Inflammatory macrophage treated with lipopolysaccharide for 1 hour (primary cell): ENCODE measurements around the gene BCAS3.
"Not testable (repeated sequence)": the region's sequence is repeated elsewhere in the genome, so short reads cannot be mapped to it uniquely, and the experiment has no call there.

ENCODE experiments used
- DNase-seq, 2 donors: peaks; one replicate each; pipeline ENCODE4 v3.0.0-alpha.2; 2020 to 2022

Gene BCAS3

GRCh38 chr17:60677308-60678117, at the start of gene BCAS3:
TSS of gene BCAS3 (plus strand) at chr17:60677851.
- DNase-seq, result peak; percentile 97 to 99

- DNase-seq, result no peak
Observed at GRCh38 chr17:60628252-60628889, 49.3 kb upstream of the BCAS3 start.

DNA sequence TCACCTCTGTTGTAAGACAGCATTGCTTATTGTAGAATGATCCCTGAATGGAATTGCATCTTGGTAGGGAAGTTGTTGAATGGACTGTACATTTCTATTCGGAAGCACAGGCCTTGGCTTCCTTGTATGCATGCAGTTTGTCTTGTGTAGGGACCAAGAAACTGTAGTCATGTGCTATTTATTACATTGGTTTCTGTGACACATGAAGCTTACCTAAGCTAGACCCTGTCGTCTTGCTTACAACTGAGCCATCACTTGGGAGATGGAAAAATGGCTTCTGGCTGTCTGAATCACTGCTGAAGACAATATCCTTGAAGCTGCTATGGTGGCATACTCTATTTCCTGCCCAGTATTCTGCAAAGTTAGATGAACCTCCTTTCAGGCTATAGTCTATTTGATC, 48.5 kb upstream of the BCAS3 start:
- no peak for DNase-seq

GRCh38 chr17:60630352-60630751, 47.3 kb upstream of the BCAS3 start:
- DNase-seq, result no peak

DNA sequence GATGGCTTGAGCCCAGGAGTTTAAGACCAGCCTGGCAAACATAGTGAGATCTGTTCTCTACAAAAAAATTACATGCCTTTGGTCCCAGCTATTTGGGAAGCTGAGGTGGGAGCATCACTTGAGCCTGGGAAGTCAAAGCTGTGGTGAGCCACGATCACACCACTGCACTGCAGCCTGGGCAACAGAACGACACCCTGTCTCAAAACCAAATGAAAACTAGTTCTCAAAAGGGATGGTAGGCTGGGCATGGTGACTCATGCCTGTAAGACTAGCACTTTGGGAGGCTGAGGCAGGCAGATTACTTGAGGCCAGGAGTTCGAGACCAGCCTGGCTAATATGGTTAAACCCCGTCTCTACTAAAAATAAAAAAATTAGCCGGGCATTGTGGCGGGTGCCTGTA, 46.5 kb upstream of the BCAS3 start:
- no peak for DNase-seq

GRCh38 chr17:60637683-60638082, 40.0 kb upstream of the BCAS3 start:
- DNase-seq, result no peak

- no peak for DNase-seq
Observed at GRCh38 chr17:60639019-60639330, 38.7 kb upstream of the BCAS3 start.

- DNase-seq, result no peak
Observed at GRCh38 chr17:60640503-60640902, 37.1 kb upstream of the BCAS3 start.

- no peak for DNase-seq
Observed at GRCh38 chr17:60641126-60641525, 36.5 kb upstream of the BCAS3 start.

DNA sequence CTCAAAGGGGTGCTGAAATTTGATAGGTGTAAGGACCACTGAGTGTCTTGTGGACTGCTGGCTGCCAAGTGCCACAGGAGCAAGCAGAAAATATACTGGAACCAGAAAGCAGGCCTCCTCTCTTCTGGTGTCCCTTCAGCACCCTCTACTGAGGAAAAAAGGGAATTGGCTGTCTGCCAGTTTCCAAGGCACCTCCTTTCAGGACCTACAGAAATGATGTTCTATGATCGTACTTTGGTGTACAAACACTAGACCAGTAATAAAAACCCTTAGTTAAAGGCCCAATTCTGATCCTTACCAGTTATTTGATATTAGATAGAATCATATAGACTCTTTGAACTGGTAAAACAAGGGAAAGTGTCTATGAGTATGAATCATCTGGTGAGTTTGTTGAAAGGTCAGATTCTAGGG, 35.8 kb upstream of the BCAS3 start:
- DNase-seq, result peak; percentile 52 to 80

- DNase-seq, result no peak
Observed at GRCh38 chr17:60645918-60646523, 31.6 kb upstream of the BCAS3 start.

DNA sequence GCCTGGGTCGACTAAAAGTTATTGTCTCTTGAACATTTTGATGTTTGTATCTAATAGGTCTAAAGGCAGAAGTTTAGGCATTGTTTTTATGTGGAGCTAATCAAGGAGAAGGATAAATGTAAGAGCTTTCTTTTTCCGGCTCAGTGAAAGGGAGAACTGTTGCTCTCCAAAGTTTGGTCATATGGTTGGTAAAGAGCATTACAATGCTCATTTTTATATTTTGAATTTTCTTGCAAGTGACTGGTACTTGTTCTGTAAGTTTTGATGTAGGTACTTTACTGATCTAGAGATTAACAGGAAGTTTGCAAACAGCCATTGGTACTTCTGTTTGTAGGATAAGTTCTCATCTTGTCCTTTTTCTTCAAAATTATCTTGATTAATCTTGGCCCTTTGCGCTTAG, 30.9 kb upstream of the BCAS3 start:
- DNase-seq, result no peak

DNA sequence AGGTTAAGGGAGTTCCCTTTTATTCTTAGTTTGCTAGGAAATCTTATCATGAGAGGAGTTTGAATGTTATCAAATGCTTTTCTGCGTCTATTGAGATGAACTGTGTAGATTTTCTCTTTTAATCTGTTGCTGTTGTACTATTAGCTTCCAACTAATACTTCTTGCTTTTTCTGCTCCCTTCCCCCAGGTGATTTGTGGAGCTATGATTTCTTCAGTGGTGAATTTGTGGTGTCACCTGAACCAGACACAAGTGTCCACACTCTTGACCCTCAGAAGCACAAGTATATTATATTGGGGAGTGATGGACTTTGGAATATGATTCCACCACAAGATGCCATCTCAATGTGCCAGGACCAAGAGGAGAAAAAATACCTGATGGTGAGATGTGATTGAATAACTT, 29.9 kb upstream of the BCAS3 start:
- no peak for DNase-seq

DNA sequence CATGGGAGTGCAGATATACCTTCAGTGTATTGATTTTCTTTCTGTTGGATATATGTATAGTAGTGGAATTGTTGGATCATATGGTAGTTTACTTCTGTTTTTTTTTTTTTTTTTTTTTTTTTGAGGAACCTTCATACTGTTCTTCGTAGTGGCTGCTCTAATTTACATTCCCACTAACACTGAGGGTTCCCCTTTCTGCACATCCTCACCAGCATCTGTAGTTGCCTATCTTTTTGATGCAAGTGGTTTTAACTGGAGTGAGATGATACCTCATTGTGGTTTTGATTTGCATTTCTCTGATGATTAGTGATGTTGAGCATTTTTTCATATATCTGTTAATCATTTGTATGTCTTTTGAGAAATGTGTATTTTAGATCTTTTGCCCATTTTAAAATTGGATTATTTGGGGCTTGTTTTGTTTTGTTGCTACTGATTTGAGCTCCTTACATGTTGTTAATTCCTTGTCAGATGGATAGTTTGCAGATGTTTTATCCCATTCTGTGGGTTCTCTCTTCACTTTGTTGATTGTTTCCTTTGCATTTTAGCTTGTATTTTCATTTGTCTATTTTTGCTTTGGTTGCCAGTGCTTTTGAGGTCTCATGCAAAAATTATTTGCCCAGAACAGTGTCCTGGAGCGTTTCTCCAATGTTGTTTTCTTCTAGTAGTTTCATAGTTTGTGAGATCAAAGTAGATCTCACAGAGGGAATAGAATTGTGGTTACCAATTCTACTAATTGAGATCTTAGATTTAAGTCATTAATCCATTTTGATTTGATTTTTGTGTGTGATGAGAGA, 25.0 kb upstream of the BCAS3 start:
- peak; percentile 45 to 50 for DNase-seq

- DNase-seq, result no peak
Observed at GRCh38 chr17:60653569-60653968, 24.1 kb upstream of the BCAS3 start.

GRCh38 chr17:60656499-60656898, 21.2 kb upstream of the BCAS3 start:
- no peak for DNase-seq

DNA sequence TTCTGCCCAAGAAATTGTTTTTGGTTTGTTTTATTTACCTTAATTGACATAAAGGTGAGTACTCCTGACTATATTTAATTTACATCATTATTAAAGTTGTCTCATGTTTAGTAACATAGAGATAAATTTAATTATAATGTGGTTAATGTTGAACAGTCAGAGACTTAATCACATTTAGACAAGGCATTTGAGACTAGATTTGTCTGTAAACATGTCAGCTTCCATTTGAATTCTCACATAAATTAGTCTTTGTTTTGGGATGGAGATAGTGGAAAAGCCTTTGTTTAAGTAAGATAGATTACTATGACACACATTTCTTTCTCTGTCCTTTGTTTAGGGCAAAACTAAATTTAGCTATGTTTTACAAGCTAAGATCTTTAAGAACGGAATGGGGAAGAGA, 18.5 kb upstream of the BCAS3 start:
- no peak for DNase-seq

GRCh38 chr17:60661489-60661888, 16.2 kb upstream of the BCAS3 start:
- no peak for DNase-seq

DNA sequence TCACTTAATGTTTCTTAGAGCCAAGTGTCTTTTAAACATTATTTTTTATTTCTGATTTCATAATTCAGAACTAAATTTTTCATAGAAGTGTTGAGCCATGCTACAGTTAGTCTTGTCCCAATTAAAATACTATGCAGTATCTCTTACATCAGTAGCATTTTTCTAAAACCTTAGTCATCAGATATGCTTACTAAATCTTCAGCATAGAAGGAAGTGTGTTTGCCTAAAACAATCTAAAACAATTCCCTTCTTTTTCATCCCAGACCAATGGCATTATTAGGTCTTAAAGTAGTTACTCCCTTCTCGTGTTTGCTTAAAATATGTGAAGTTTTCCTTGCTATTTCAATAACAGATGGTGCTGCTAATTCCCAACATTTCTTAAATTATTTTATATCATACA, 13.6 kb upstream of the BCAS3 start:
- DNase-seq, result no peak

DNA sequence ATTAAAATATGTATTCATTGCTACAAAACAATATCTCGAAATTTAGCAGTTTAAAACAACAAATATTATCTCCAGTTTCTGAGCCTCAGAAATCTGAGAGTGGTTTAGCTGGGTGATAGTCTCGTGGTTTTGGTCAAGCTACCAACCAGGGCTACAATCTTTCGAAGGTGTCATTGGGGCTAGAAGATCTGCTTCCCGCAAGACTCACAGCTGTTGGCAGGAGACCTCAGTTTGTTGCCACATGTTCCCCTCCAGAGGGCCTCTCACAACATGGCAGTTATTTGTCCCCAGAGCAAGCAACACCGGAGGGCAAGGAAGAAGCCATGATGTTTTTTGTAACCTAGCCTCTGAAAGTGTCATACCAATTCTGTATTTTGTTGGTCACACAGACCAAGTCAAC, 12.0 kb upstream of the BCAS3 start:
- no peak for DNase-seq

GRCh38 chr17:60668741-60669140, 8.9 kb upstream of the BCAS3 start:
- DNase-seq, result not testable (repeated sequence)

DNA sequence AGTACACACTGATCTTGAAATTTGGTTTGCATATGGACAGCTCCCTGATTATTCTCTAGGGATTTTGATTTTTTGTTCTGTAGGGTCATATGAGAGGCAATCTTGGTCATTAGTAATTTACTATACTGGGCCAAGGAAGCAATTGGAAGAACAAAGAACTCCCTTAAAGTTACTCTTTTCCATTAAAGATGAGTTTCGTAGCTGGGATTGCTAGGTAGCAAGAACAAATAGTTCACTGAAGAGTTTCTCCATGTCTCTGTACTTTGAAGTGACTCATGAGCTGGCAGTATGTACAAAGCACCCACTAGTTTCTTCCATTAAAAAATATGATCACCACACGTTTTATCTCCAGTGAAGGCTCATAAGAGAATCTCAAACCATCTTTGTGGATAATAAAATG, 6.2 kb upstream of the BCAS3 start:
- no peak for DNase-seq

GRCh38 chr17:60674637-60675036, 3.0 kb upstream of the BCAS3 start:
- not testable (repeated sequence) for DNase-seq

DNA sequence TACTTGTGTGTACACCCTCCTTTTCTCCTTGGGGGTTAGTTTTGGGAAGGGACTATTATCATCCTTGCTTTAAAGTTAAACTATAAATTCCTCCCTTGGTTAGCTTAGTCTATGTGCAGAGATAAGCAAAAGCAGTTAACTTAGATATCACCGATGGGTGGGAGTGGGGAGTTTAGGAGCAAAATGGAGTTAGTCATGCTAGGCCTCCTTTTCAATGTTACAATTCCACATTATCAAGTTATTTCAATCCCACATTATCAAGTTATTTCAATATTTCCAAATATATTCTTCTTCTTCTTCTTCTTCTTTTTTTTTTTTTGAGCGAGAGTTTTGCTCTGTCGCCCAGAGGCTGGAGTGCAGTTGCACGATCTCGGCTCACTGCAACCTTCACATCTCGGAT, 1.7 kb upstream of the BCAS3 start:
- no peak for DNase-seq
